ENCODE results near the gene TRMT2B. TPM values are rescaled to one million over a fixed set of nuclear protein-coding genes. Genes with fewer than 3 reads are reported as not detected.

Gene TRMT2B
- total RNA-seq, 1 experiment from 2014 or later = 9.5 TPM

- TF ChIP-seq, protein P1, sequence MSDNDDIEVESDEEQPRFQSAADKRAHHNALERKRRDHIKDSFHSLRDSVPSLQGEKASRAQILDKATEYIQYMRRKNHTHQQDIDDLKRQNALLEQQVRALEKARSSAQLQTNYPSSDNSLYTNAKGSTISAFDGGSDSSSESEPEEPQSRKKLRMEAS (IDR thresholded peaks at IDR 0.05) = 0 out of 2 replicates have a peak, but pooled peaks have one; percentile 38
These were observed 56.4 kb downstream of the TRMT2B start (continued) for GRCh38 chrX:100995469-100995868.

DNA sequence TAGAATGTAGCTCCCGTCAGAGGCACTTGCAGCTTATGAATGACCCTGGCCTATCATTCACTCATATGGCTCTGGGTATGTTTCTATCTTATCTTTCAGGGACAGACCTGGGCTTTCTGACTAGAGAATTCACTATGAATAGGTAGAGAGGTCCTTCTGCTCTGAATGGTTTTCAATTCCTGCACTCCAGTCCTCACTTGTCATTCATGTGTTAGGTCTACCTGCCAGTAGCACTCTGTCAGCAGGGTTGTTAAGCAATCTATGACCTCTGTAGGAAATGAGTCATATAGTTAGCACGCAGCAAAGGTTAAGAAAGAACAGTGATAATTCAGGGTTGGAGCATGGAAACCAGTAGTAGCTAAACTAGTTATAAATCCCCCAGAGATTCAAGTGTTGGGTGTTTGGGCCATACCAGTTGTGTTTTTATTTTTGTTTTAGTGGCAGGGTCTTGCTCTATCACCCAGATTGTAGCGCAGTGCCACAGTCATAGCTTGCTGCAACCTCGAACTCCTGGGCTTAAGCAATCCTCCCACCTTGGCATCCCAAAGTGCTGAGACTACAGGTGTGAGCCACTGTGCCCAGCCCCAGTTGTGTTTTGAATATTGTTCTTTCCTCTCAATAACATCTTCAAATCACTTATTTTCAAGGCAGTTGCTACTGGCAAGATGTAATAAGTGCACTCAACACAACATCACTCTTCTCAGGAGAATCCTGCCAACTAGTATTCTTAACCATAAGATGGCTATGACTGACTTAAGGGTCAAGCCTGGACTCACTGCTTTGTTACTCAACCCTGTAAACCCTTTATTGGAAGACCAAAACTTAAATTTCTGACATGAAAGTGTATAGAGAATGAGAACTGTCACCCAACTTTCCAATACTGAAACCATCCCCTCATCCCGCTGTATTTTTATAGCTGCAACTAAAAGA, 57.3 kb downstream of the TRMT2B start:
- RAD21 ChIA-PET (ENCODE audit: low non-redundant PET in 1 of 2, low total read pairs in 2 of 2, uncharacterized antibody in 2 of 2, unreplicated experiment in 2 of 2) = no interaction called here
- CTCF ChIA-PET = no interaction called here
- no peaks in the 10 kb centered on the region; a peak in 1 of 4 replicates for H3K36me3 ChIP-seq (ENCODE audit: control insufficient read depth in 1 of 2, insufficient read depth in 2 of 2, low read length in 2 of 2)
- BruUV-seq (replicated peaks) = no TSS peak
- TF ChIP-seq JUND (IDR thresholded peaks at IDR 0.05) (peak; percentile 83), ZFX (IDR thresholded peaks at IDR 0.05) (no peak), FOSL1 (IDR thresholded peaks at IDR 0.05; ENCODE audit: low read depth) (peak; percentile 82), SIN3A (IDR thresholded peaks at IDR 0.05; ENCODE audit: low read depth) (peak; percentile 60; the same call in 1 of the 2 replicates), POLR2A (IDR thresholded peaks at IDR 0.05; ENCODE audit: borderline replicate concordance, extremely low read depth, insufficient read depth, insufficient read length) (no peak), RAD21 (IDR thresholded peaks at IDR 0.05; ENCODE audit: low read depth) (no peak), REST (IDR thresholded peaks at IDR 0.05; ENCODE audit: low read depth) (no peak), YY1 (IDR thresholded peaks at IDR 0.05; ENCODE audit: extremely low read depth, insufficient replicate concordance, low read depth, low read length) (no peak), POLR2AphosphoS5 (IDR thresholded peaks at IDR 0.05; ENCODE audit: low read depth, low read length) (peak; percentile 49; the same call in 1 of the 2 replicates), CBX3 (IDR thresholded peaks at IDR 0.05; ENCODE audit: low read depth) (peak; percentile 88; the same call in 1 of the 2 replicates), CEBPB (IDR thresholded peaks at IDR 0.05; ENCODE audit: low read depth) (peak; percentile 97), EGR1 (IDR thresholded peaks at IDR 0.05; ENCODE audit: low read depth) (0 out of 2 replicates have a peak, but pooled peaks have one; percentile 31), ATF3 (IDR thresholded peaks at IDR 0.05) (0 out of 2 replicates have a peak, but pooled peaks have one; percentile 52), SP1 (IDR thresholded peaks at IDR 0.05; ENCODE audit: low read depth) (peak; percentile 79)
- TF ChIP-seq, protein P1 (IDR thresholded peaks at IDR 0.05) = peak; percentile 63
- H3K4me3 ChIP-seq (replicated peaks in 1 of 2; ENCODE audit: low read depth in 1 of 2, low read length in 2 of 2) = peak overlapping the region in 1 of 2 experiments; percentile 40; a peak in 2 of 4 replicates
- ATAC-seq (peak; percentile 81), DNase-seq (ENCODE audit: low read depth, low spot score) (peak; percentile 47)
- no peaks in the 10 kb centered on the region for H3K9me2 ChIP-seq (ENCODE audit: insufficient read depth)
- H3K4me2 ChIP-seq (ENCODE audit: low read length) = peak overlapping the region; percentile 67
- peak overlapping the region; percentile 39 for H3K9ac ChIP-seq (ENCODE audit: low read length)
- H3K9me3 ChIP-seq (ENCODE audit: control insufficient read depth in 1 of 2, insufficient read depth in 1 of 2, low read depth in 1 of 2, low read length in 2 of 2) = no peaks in the 10 kb centered on the region
- POLR2A ChIA-PET = interaction anchor here (0.6 kb wide), 1 partner anchor 8 kb away, joined by 3 read pairs; no protein-coding TSS in a partner anchor
- peaks cover 18 to 36% of the 10 kb centered on the region in 2 experiments for H3K4me1 ChIP-seq (ENCODE audit: control insufficient read depth in 1 of 2, insufficient read depth in 2 of 2, low read length in 2 of 2)
- H3K27ac ChIP-seq (ENCODE audit: low read depth, low read length) = peak overlapping the region; percentile 50; the same call in 1 of the 2 replicates
- intact Hi-C loops (cut with micrococcal nuclease) = no loop called here
- H2AFZ ChIP-seq (ENCODE audit: low read depth, low read length, poor library complexity, severe bottlenecking) = no peak overlapping the region
- no peaks in the 10 kb centered on the region for H3K79me2 ChIP-seq (ENCODE audit: insufficient read depth, low read length)
- no peaks in the 10 kb centered on the region for H4K20me1 ChIP-seq (ENCODE audit: insufficient read depth)
- H3K27me3 ChIP-seq (ENCODE audit: insufficient read depth, low read length) = no peaks in the 10 kb centered on the region

Data from HCT116 (cell line).